NB4 (cell line): ENCODE measurements around the gene LIN7A.

Experiments
- DNase-seq: peaks from one replicate; pipeline ENCODE4 v3.0.0; 2010; ENCODE audit warnings: low read depth
- H3K4me3 ChIP-seq: one replicate; pipeline ENCODE4 v1.5.1; 2011; ENCODE audit warnings: mild to moderate bottlenecking, low read depth, low read length, moderate library complexity
- MAX ChIP-seq: IDR thresholded peaks from 2 replicates; pipeline ENCODE4 v1.6.1; 2011; ENCODE audit warnings: low read depth, low read length
- MYC ChIP-seq: IDR thresholded peaks from 2 replicates; pipeline ENCODE4 v1.6.1; 2011; ENCODE audit warnings: low read depth, low read length
- POLR2A ChIP-seq: IDR thresholded peaks from 2 replicates; pipeline ENCODE4 v1.6.1; 2011; ENCODE audit warnings: mild to moderate bottlenecking; ENCODE audit not compliant: insufficient read length; ENCODE audit errors: extremely low read depth
- TF ChIP-seq, protein P1 (sequence below): IDR thresholded peaks from one replicate; pipeline ENCODE4 v1.5.1; 2012; ENCODE audit warnings: low read depth, low read length

Gene LIN7A, protein sequence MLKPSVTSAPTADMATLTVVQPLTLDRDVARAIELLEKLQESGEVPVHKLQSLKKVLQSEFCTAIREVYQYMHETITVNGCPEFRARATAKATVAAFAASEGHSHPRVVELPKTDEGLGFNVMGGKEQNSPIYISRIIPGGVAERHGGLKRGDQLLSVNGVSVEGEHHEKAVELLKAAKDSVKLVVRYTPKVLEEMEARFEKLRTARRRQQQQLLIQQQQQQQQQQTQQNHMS

DNA sequence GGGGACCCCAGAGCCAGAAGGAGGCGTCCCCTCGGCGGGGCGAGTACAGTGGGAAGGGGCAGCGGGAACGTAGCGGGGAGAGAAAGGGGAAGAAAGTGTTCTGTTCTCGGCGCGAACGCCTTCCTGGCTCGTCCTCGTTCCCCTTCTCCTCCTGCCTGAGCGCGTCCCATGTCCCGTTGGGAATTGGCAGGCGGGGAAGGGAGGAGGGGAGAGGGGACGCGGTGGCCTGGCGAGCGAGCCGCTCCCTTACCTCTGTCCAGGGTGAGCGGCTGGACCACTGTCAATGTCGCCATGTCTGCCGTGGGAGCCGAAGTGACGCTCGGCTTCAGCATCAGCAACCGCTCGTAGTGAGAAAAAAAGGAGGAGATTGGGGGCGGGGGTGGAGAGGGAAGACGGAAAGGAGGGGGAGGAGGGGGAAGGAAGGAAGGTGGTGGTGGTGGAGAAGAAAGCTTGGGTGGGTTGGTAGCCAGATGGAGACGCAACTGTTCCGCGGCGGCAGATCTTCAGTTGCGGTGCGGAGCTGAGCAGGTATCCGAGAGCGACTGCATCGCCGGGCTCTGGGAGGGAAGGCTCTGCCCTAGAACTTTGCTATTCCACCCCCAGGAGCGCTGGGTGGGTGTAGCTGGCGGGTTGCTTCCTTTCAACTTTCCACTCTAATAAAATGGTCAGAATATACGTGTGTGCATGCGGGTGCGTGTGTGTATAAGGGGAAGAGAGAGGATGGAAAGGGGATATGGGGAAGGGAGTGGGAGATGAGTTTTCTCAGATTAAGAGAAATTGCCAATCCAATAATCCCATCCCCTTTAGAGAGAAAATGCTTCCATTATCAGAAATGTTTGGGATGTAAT is at the start of gene LIN7A:
Gene LIN7A, minus strand, starts transcription at position 544 of the 848 bp plus-strand sequence. Its CDS starts 212 bp downstream, at position 332.
- DNase-seq: peak; percentile 78

GRCh38 chr12:80986224-80986623 is 48.5 kb upstream of the LIN7A start:
- H3K4me3 ChIP-seq: no peak overlapping the region
- TF ChIP-seq MYC (no peak), MAX (no peak), POLR2A (no peak)
- TF ChIP-seq, protein P1, sequence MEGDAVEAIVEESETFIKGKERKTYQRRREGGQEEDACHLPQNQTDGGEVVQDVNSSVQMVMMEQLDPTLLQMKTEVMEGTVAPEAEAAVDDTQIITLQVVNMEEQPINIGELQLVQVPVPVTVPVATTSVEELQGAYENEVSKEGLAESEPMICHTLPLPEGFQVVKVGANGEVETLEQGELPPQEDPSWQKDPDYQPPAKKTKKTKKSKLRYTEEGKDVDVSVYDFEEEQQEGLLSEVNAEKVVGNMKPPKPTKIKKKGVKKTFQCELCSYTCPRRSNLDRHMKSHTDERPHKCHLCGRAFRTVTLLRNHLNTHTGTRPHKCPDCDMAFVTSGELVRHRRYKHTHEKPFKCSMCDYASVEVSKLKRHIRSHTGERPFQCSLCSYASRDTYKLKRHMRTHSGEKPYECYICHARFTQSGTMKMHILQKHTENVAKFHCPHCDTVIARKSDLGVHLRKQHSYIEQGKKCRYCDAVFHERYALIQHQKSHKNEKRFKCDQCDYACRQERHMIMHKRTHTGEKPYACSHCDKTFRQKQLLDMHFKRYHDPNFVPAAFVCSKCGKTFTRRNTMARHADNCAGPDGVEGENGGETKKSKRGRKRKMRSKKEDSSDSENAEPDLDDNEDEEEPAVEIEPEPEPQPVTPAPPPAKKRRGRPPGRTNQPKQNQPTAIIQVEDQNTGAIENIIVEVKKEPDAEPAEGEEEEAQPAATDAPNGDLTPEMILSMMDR: no peak
- DNase-seq: no peak

More for the DNA sequence above, at the start of gene LIN7A:
- peak within 1 kb of the TSS; percentile 83 for H3K4me3 ChIP-seq
- TF ChIP-seq MAX (no peak), MYC (0 out of 2 replicates have a peak, but pooled peaks have one; percentile 26), POLR2A (no peak)
- TF ChIP-seq, protein P1: no peak

- H3K4me3 ChIP-seq: no peak overlapping the region
- TF ChIP-seq MYC (no peak), POLR2A (no peak), MAX (no peak)
- TF ChIP-seq, protein P1: no peak
- no peak for DNase-seq
These were observed 42.1 kb upstream of the LIN7A start for GRCh38 chr12:80979816-80980215.

GRCh38 chr12:80979251-80979650 is 41.5 kb upstream of the LIN7A start:
- no peak overlapping the region for H3K4me3 ChIP-seq
- no peak for DNase-seq
- TF ChIP-seq MYC (no peak), MAX (no peak), POLR2A (no peak)
- TF ChIP-seq, protein P1: no peak

- no peak for DNase-seq
- H3K4me3 ChIP-seq: no peak overlapping the region
- TF ChIP-seq POLR2A: no peak
- TF ChIP-seq, protein P1: no peak
- no peak for TF ChIP-seq MAX
- no peak for TF ChIP-seq MYC
These were observed 39.6 kb upstream of the LIN7A start for GRCh38 chr12:80977346-80977745.
